ENCODE measurements around the gene CELA2A. TPM values are rescaled to one million over a fixed set of nuclear protein-coding genes. Genes with fewer than 3 reads are reported as not detected.

CELA2A gene
- total RNA-seq = not detected
- polyA plus RNA-seq = not detected

GRCh38 chr1:15456313-15456954 is at the start of gene CELA2A:
TSS of gene CELA2A (plus strand) at chr1:15456732. CDS start at chr1:15456754, 22 bp downstream.
- no peak for DNase-seq (ENCODE audit: extremely low spot score)
- 72% methylated on average over 8 of the region's 8 CpGs for WGBS

GRCh38 chr1:15407580-15407979 is 49.0 kb upstream of the CELA2A start:
- peak overlapping the region; percentile 43 for H3K27ac ChIP-seq (ENCODE audit: low read depth)
- H3K36me3 ChIP-seq (ENCODE audit: insufficient read depth) = no peaks in the 10 kb centered on the region
- DNase-seq (ENCODE audit: extremely low spot score) = no peak
- H3K4me3 ChIP-seq (ENCODE audit: low read depth, low read length) = no peak overlapping the region
- WGBS = 69% methylated on average over 7 of the region's 7 CpGs
- H3K4me1 ChIP-seq (ENCODE audit: insufficient read depth) = no peaks in the 10 kb centered on the region

More at GRCh38 chr1:15456313-15456954, at the start of gene CELA2A:
- no peak within 1 kb of the TSS for H3K27ac ChIP-seq (ENCODE audit: low read depth)
- H3K4me3 ChIP-seq (ENCODE audit: low read depth, low read length) = no peak within 1 kb of the TSS
- H3K36me3 ChIP-seq (ENCODE audit: insufficient read depth) = no peaks in the 10 kb centered on the region
- peaks cover 2% of the 10 kb centered on the region for H3K4me1 ChIP-seq (ENCODE audit: insufficient read depth)

- Histone ChIP-seq H3K27ac (ENCODE audit: low read depth) (no peak overlapping the region), H3K36me3 (ENCODE audit: insufficient read depth) (no peaks in the 10 kb centered on the region), H3K4me1 (ENCODE audit: insufficient read depth) (no peaks in the 10 kb centered on the region), H3K4me3 (ENCODE audit: low read depth, low read length) (peak overlapping the region; percentile 92)
- 46% methylated on average over 14 of the region's 14 CpGs for WGBS
- no peak for DNase-seq (ENCODE audit: extremely low spot score)
These were observed 47.6 kb upstream of the CELA2A start for GRCh38 chr1:15408890-15409387.

GRCh38 chr1:15409388-15410222 is 46.9 kb upstream of the CELA2A start, which contains the start of gene EFHD2:
TSS of gene EFHD2 (plus strand) at chr1:15409888. CDS start at chr1:15409972, 84 bp downstream.
- under 1% methylated on average over 98 of the region's 99 CpGs for WGBS
- Histone ChIP-seq H3K27ac (ENCODE audit: low read depth) (peak within 1 kb of the TSS; percentile 53), H3K4me3 (ENCODE audit: low read depth, low read length) (peak within 1 kb of the TSS; percentile 92), H3K36me3 (ENCODE audit: insufficient read depth) (no peaks in the 10 kb centered on the region), H3K4me1 (ENCODE audit: insufficient read depth) (no peaks in the 10 kb centered on the region)
- DNase-seq (ENCODE audit: extremely low spot score) = peak; percentile 77

GRCh38 chr1:15410223-15410883 is 46.2 kb upstream of the CELA2A start:
- no peak for DNase-seq (ENCODE audit: extremely low spot score)
- Histone ChIP-seq H3K36me3 (ENCODE audit: insufficient read depth) (no peaks in the 10 kb centered on the region), H3K4me3 (ENCODE audit: low read depth, low read length) (peak overlapping the region; percentile 92), H3K4me1 (ENCODE audit: insufficient read depth) (no peaks in the 10 kb centered on the region), H3K27ac (ENCODE audit: low read depth) (peak overlapping the region; percentile 35)
- WGBS = 2% methylated on average over 53 of the region's 53 CpGs

GRCh38 chr1:15410884-15411245 is 45.7 kb upstream of the CELA2A start:
- H3K4me1 ChIP-seq (ENCODE audit: insufficient read depth) = no peaks in the 10 kb centered on the region
- 44% methylated on average over 11 of the region's 11 CpGs for WGBS
- no peak for DNase-seq (ENCODE audit: extremely low spot score)
- H3K27ac ChIP-seq (ENCODE audit: low read depth) = no peak overlapping the region
- no peaks in the 10 kb centered on the region for H3K36me3 ChIP-seq (ENCODE audit: insufficient read depth)
- H3K4me3 ChIP-seq (ENCODE audit: low read depth, low read length) = peak overlapping the region; percentile 92

GRCh38 chr1:15411593-15412137 is 44.9 kb upstream of the CELA2A start:
- no peak overlapping the region for H3K27ac ChIP-seq (ENCODE audit: low read depth)

GRCh38 chr1:15412175-15412800 is 44.2 kb upstream of the CELA2A start:
- H3K4me1 ChIP-seq (ENCODE audit: insufficient read depth) = no peaks in the 10 kb centered on the region

More at GRCh38 chr1:15411593-15412137, 44.9 kb upstream of the CELA2A start:
- Histone ChIP-seq H3K4me1 (ENCODE audit: insufficient read depth) (no peaks in the 10 kb centered on the region), H3K36me3 (ENCODE audit: insufficient read depth) (no peaks in the 10 kb centered on the region), H3K4me3 (ENCODE audit: low read depth, low read length) (peak overlapping the region; percentile 92)
- no peak for DNase-seq (ENCODE audit: extremely low spot score)
- 66% methylated on average over 12 of the region's 12 CpGs for WGBS

GRCh38 chr1:15412843-15413242 is 43.7 kb upstream of the CELA2A start:
- 68% methylated on average over 11 of the region's 11 CpGs for WGBS

More at GRCh38 chr1:15412175-15412800, 44.2 kb upstream of the CELA2A start:
- Histone ChIP-seq H3K36me3 (ENCODE audit: insufficient read depth) (no peaks in the 10 kb centered on the region), H3K27ac (ENCODE audit: low read depth) (no peak overlapping the region), H3K4me3 (ENCODE audit: low read depth, low read length) (peak overlapping the region; percentile 92)
- 76% methylated on average over 16 of the region's 16 CpGs for WGBS
- DNase-seq (ENCODE audit: extremely low spot score) = no peak

GRCh38 chr1:15413563-15414444 is 42.7 kb upstream of the CELA2A start:
- Histone ChIP-seq H3K4me3 (ENCODE audit: low read depth, low read length) (no peak overlapping the region), H3K27ac (ENCODE audit: low read depth) (no peak overlapping the region), H3K4me1 (ENCODE audit: insufficient read depth) (no peaks in the 10 kb centered on the region), H3K36me3 (ENCODE audit: insufficient read depth) (no peaks in the 10 kb centered on the region)
- WGBS = 88% methylated on average over 20 of the region's 20 CpGs
- no peak for DNase-seq (ENCODE audit: extremely low spot score)

More at GRCh38 chr1:15412843-15413242, 43.7 kb upstream of the CELA2A start:
- no peak overlapping the region for H3K4me3 ChIP-seq (ENCODE audit: low read depth, low read length)
- no peaks in the 10 kb centered on the region for H3K4me1 ChIP-seq (ENCODE audit: insufficient read depth)
- H3K27ac ChIP-seq (ENCODE audit: low read depth) = no peak overlapping the region
- H3K36me3 ChIP-seq (ENCODE audit: insufficient read depth) = no peaks in the 10 kb centered on the region
- DNase-seq (ENCODE audit: extremely low spot score) = no peak

GRCh38 chr1:15414445-15414983 is 42.0 kb upstream of the CELA2A start:
- no peaks in the 10 kb centered on the region for H3K36me3 ChIP-seq (ENCODE audit: insufficient read depth)
- H3K4me1 ChIP-seq (ENCODE audit: insufficient read depth) = peaks cover 2% of the 10 kb centered on the region
- no peak overlapping the region for H3K4me3 ChIP-seq (ENCODE audit: low read depth, low read length)
- 95% methylated on average over 10 of the region's 10 CpGs for WGBS
- no peak overlapping the region for H3K27ac ChIP-seq (ENCODE audit: low read depth)
- DNase-seq (ENCODE audit: extremely low spot score) = no peak

Data from urinary bladder (tissue), 4 donors.